ENCODE data around the gene SULF2. TPM values are rescaled to one million over a fixed set of nuclear protein-coding genes. Genes with fewer than 3 reads are reported as not detected.

Gene SULF2
- total RNA-seq, 1 experiment from 2014 or later = 13.0 TPM

- Histone ChIP-seq H4K20me1 (ENCODE audit: insufficient read depth) (no peaks in the 10 kb centered on the region), H2AFZ (ENCODE audit: low read depth, low read length, poor library complexity, severe bottlenecking) (no peak overlapping the region), H3K36me3 (ENCODE audit: control insufficient read depth in 1 of 2, insufficient read depth in 2 of 2, low read length in 2 of 2) (no peaks in the 10 kb centered on the region), H3K9ac (ENCODE audit: low read length) (no peak overlapping the region), H3K4me2 (ENCODE audit: low read length) (no peak overlapping the region), H3K27ac (ENCODE audit: low read depth, low read length) (no peak overlapping the region), H3K4me1 (ENCODE audit: control insufficient read depth in 1 of 2, insufficient read depth in 2 of 2, low read length in 2 of 2) (peaks cover 4 to 10% of the 10 kb centered on the region in 2 experiments; a peak in 3 of 4 replicates), H3K9me3 (ENCODE audit: control insufficient read depth in 1 of 2, insufficient read depth in 1 of 2, low read depth in 1 of 2, low read length in 2 of 2) (no peaks in the 10 kb centered on the region), H3K79me2 (ENCODE audit: insufficient read depth, low read length) (no peaks in the 10 kb centered on the region), H3K4me3 (replicated peaks in 1 of 2; ENCODE audit: low read depth in 1 of 2, low read length in 2 of 2) (no peak overlapping the region), H3K27me3 (ENCODE audit: insufficient read depth, low read length) (no peaks in the 10 kb centered on the region), H3K9me2 (ENCODE audit: insufficient read depth) (no peaks in the 10 kb centered on the region)
- RAD21 ChIA-PET (ENCODE audit: low non-redundant PET in 1 of 2, low total read pairs in 2 of 2, uncharacterized antibody in 2 of 2, unreplicated experiment in 2 of 2) = no interaction called here
- TF ChIP-seq FOSL1 (IDR thresholded peaks at IDR 0.05; ENCODE audit: low read depth) = no peak
- TF ChIP-seq EZH2 (IDR thresholded peaks at IDR 0.05) = no peak
- no peak for TF ChIP-seq SIN3A (IDR thresholded peaks at IDR 0.05; ENCODE audit: low read depth)
- TF ChIP-seq, protein P1, sequence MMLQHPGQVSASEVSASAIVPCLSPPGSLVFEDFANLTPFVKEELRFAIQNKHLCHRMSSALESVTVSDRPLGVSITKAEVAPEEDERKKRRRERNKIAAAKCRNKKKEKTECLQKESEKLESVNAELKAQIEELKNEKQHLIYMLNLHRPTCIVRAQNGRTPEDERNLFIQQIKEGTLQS (IDR thresholded peaks at IDR 0.05) = no peak
- TF ChIP-seq JUND (IDR thresholded peaks at IDR 0.05) = no peak
- no peak for TF ChIP-seq ZFX (IDR thresholded peaks at IDR 0.05)
- no peak for TF ChIP-seq CBX3 (IDR thresholded peaks at IDR 0.05; ENCODE audit: low read depth)
- no peak for TF ChIP-seq RAD21 (IDR thresholded peaks at IDR 0.05; ENCODE audit: low read depth)
- TF ChIP-seq, protein P2, sequence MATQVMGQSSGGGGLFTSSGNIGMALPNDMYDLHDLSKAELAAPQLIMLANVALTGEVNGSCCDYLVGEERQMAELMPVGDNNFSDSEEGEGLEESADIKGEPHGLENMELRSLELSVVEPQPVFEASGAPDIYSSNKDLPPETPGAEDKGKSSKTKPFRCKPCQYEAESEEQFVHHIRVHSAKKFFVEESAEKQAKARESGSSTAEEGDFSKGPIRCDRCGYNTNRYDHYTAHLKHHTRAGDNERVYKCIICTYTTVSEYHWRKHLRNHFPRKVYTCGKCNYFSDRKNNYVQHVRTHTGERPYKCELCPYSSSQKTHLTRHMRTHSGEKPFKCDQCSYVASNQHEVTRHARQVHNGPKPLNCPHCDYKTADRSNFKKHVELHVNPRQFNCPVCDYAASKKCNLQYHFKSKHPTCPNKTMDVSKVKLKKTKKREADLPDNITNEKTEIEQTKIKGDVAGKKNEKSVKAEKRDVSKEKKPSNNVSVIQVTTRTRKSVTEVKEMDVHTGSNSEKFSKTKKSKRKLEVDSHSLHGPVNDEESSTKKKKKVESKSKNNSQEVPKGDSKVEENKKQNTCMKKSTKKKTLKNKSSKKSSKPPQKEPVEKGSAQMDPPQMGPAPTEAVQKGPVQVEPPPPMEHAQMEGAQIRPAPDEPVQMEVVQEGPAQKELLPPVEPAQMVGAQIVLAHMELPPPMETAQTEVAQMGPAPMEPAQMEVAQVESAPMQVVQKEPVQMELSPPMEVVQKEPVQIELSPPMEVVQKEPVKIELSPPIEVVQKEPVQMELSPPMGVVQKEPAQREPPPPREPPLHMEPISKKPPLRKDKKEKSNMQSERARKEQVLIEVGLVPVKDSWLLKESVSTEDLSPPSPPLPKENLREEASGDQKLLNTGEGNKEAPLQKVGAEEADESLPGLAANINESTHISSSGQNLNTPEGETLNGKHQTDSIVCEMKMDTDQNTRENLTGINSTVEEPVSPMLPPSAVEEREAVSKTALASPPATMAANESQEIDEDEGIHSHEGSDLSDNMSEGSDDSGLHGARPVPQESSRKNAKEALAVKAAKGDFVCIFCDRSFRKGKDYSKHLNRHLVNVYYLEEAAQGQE (IDR thresholded peaks at IDR 0.05; ENCODE audit: low read depth) = no peak
- TF ChIP-seq, protein P3, sequence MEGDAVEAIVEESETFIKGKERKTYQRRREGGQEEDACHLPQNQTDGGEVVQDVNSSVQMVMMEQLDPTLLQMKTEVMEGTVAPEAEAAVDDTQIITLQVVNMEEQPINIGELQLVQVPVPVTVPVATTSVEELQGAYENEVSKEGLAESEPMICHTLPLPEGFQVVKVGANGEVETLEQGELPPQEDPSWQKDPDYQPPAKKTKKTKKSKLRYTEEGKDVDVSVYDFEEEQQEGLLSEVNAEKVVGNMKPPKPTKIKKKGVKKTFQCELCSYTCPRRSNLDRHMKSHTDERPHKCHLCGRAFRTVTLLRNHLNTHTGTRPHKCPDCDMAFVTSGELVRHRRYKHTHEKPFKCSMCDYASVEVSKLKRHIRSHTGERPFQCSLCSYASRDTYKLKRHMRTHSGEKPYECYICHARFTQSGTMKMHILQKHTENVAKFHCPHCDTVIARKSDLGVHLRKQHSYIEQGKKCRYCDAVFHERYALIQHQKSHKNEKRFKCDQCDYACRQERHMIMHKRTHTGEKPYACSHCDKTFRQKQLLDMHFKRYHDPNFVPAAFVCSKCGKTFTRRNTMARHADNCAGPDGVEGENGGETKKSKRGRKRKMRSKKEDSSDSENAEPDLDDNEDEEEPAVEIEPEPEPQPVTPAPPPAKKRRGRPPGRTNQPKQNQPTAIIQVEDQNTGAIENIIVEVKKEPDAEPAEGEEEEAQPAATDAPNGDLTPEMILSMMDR (IDR thresholded peaks at IDR 0.05 in 2 of 3, conservative IDR thresholded peaks at IDR 0.05 in 1 of 3; ENCODE audit: borderline replicate concordance in 1 of 3, insufficient read depth in 1 of 3, low read depth in 2 of 3, low read length in 2 of 3) = no peak
- no peak for TF ChIP-seq ZNF274 (IDR thresholded peaks at IDR 0.05; ENCODE audit: low read depth, low read length)
- TF ChIP-seq MAX (IDR thresholded peaks at IDR 0.05) = no peak
- no TSS peak for BruUV-seq (replicated peaks)
- no peak for ATAC-seq
- POLR2A ChIA-PET = no interaction called here
- DNase-seq (ENCODE audit: low read depth, low spot score) = no peak
- intact Hi-C loops (cut with micrococcal nuclease) = no loop called here
- CTCF ChIA-PET = no interaction called here
Measured at GRCh38 chr20:47701612-47702011, 83.7 kb downstream of the SULF2 start.
